Measurements from ENCODE around the gene RNF17.
"Not testable (repeated sequence)": the region's sequence is repeated elsewhere in the genome, so short reads cannot be mapped to it uniquely, and the experiment has no call there.

Gene RNF17

DNA sequence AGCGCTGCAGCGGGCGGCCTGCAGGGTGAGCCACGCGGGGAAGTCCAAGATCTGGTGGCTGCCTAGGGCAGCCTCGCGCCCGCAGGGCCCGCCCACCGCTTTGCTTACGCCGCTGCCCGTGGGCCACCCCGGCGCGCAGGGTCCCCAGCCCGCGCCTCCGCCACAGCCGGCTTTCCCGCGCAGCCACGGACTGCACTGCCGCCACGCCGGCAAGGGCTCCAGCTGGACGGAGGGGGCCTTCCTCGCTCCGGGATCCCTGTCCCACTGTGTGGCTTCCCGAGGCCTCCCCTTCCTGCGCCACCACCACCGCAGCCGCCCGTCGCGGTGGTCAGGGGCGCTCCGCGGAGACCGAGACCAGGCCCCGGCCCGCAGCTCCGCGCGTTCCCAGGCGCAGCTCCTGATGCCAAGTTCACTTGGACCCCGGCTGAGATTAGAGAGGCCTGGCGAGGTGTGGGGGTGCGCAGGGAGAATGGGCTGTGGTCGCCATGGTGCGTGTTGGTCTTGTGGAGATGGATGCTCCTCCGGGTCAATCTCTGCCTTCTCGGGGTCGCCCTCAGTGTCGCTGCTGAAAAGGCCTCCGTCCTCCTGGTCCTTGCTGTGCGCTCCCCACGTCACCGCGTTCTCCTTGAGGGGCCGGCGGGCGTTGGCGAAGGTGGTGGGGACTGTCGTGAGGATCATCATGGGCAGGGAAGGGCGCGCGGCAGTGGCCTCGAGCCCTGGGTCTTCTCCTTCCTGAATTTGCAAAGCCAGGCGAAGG is 17.9 kb upstream of the RNF17 start:
- no peak for DNase-seq (ENCODE audit: low spot score)

DNA sequence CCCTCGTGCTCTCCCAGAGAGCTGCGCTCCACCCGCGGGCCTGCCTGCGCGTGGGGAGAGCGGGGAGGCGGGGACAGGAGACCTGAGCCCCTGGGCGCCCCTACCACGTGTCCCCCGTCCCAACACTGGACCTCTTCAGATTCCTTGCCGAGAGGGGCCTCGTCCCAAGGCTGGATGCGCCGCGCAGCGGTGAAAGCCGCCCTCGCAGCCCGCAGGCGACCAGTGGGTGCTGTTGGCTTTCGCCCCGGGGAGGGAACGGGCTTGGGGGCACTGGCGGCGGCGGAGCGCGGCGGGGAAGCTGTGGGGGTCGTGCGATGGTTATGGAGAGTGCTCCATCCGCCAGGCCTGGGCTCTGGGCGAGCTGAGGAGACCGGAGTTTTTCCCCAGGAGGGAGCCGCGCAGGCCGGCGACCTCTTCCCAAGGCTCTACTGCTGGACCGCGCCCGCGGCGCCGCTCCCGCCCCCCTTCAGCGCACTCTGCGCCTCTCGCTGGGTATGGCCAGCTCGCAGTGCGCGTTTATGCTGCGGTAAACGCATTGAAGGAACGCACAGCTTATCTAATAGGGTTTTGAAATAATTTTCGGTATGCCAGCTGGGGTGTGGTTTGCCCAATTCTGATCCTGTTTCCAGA is 17.2 kb upstream of the RNF17 start:
- no peak for DNase-seq (ENCODE audit: low spot score)

- no peak for DNase-seq (ENCODE audit: low spot score)
Observed at GRCh38 chr13:24747248-24748060, 16.5 kb upstream of the RNF17 start.

DNA sequence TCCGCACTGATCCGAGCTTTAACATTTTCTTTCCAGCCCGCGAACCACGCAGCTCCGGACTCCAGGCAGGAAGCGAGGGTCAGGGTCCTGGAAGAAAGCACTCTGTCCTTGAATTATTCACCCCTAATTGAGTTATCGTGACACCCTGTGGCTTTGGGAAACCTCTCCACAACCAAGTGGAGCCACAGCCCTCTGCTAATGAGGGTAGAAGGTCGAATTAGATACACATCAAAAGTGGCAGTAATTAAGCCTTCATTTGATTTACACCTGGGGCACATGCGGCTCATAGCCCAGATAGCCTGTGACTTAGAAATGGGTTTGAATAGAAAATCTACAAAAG is 15.9 kb upstream of the RNF17 start:
- no peak for DNase-seq (ENCODE audit: low spot score)

DNA sequence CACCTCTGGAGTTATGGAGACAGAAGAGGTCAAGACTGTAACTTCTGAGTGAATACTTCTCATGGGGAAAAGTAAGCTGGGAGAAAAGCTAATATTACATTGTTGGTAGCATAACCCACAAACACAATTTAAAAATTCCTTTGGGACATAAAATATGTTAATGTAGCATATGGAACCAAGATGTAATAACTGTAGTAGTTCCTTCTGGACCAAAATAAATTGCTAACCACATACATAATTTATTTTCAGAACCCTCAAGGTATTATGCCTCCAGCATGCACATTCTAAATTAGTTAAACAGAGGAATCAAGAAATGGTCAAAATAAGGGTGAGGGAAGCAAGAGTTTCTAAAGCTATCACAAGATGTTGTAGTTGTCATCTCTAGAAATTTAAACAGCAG is 4.8 kb upstream of the RNF17 start:
- DNase-seq (ENCODE audit: low spot score), result no peak

DNA sequence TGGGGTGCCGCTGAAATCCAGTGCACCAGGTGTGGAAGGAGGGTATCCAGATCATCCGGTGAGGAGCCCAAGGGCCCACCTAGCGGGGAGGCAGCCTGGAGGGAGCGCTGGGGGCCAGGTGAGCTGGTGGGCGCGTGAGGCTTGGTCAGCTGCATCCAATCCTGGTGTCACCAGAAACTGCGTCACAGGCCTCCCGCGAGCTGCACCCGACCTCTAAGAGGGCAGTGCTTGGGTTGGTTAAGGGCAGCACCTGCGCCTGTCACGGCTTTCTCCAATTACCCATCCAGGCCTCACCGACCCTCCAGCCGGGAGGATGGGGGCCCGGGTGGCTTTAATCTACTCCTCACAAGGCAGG is 284 bp downstream of the RNF17 start:
- DNase-seq (ENCODE audit: low spot score), result no peak

DNA sequence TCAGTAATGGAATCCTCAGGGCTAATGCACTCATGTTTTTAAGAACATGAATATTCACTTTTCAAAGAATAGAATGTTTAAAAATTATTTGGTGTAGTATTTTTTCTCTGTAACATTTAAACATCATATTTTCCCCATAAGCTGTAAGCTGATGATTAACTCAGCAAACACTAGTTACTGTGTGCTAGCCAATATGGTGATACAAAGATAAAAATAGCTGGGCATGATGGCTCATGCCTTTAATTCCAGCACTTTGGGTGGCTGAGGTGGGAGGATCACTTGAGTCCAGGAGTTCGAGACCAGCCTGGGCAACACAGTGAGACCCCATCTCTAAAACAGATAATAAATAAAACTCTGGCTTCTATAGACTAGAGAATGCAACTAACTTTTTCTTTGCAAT is 13.2 kb downstream of the RNF17 start:
- DNase-seq (ENCODE audit: low spot score), result no peak

DNA sequence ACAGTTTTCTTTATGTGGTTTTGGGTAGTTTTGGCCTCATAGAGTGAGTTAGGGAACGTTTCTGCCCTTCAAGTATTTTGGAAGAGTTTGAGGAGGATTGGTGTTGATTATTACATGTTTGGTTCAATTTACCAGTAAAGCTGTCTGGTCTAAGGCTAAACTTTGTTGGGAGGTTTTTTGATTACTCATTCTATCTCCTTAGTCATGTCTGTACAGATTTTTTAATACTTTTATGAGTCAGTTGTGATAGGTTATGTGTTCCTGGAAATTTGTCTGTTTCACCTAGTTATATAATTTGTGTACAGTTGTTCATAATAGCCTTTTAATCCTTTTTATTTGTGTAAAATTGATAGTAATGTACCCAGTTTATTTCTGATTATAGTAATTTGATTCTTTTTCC is 20.4 kb downstream of the RNF17 start:
- DNase-seq (ENCODE audit: low spot score), result no peak

DNA sequence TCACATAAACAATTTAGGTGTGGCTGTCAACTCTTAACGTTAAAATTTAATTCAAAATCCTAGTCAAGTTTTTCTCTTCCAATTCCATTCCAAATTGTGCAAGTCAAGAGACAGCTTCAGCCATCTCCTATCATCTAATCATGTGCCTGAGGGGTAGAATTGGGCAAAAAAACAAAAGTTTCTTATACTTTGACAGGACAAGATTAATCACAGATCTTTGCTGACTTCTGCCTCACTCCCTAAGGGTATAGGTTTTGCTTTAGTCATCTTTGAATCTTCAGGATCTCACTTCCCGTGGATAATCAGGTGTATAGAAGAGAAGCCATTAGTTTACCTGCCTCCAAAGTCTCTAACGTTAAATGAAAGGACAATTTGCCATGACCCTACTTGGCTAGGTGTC is 24.6 kb downstream of the RNF17 start:
- DNase-seq (ENCODE audit: low spot score), result no peak

- no peak for DNase-seq (ENCODE audit: low spot score)
Observed at GRCh38 chr13:24802074-24802473, 38.1 kb downstream of the RNF17 start.

- DNase-seq (ENCODE audit: low spot score), result no peak
Observed at GRCh38 chr13:24821207-24821606, 57.2 kb downstream of the RNF17 start.

GRCh38 chr13:24822640-24823039 is 58.7 kb downstream of the RNF17 start:
- DNase-seq (ENCODE audit: low spot score), result no peak

- DNase-seq (ENCODE audit: low spot score), result not testable (repeated sequence)
Observed at GRCh38 chr13:24823122-24823710, 59.2 kb downstream of the RNF17 start.

GRCh38 chr13:24827799-24828198 is 63.8 kb downstream of the RNF17 start:
- no peak for DNase-seq (ENCODE audit: low spot score)

- no peak for DNase-seq (ENCODE audit: low spot score)
Observed at GRCh38 chr13:24834902-24835510, 71.0 kb downstream of the RNF17 start.

- not testable (repeated sequence) for DNase-seq (ENCODE audit: low spot score)
Observed at GRCh38 chr13:24837528-24837927, 73.6 kb downstream of the RNF17 start.

DNA sequence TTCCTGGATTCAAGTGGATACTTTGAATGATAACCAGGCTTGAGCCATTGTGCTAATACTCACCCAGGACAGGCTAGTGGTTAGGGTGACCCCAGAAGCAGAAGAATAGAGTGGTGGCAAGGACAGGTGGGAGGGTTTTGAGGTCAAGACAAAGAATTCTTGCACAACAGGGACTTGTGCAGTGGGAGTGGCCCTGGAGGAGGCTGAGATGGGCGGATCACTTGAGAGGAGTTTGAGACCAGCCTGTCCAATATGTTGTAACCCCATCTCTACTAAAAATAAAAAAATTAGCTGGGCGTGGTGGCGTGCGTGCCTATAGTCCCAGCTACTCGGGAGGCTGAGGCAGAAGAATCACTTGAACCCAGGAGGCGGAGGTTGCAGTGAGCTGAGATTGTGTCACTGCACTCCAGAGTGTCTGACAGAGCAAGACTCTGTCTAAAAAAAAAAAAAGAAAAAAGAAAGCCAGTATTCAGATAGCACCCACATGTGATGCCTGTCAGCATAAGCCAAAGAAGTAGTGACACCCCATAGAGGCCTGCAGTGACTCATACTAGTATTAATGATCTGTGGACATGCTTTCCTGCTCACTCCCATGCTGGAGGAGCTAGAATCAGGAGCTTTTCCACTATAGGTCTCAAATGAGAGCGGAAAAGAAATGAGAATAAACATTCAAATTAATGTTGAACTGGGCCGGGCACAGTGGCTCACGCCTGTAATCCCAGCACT is 78.7 kb downstream of the RNF17 start:
- DNase-seq (ENCODE audit: low spot score), result no peak

GRCh38 chr13:24851546-24851945 is 87.6 kb downstream of the RNF17 start:
- DNase-seq (ENCODE audit: low spot score), result no peak

- DNase-seq (ENCODE audit: low spot score), result no peak
Observed at GRCh38 chr13:24854311-24854710, 90.3 kb downstream of the RNF17 start.

DNA sequence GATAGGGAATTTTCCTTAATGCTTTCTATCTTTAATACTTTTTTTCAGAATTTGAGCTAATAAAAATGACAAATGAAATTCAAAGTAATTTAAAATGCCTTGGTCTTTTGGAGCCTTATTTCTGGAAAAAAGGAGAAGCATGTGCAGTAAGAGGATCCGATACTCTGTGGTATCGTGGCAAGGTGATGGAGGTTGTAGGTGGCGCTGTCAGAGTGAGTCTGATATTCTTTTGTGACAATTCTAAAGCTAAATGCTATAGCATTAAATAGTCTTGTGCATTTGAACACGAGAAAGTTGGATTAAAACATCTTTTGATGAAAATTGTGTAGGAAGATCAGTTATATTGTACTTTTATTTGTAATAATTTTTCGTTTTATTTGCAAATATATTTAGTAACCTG is 95.0 kb downstream of the RNF17 start:
- DNase-seq (ENCODE audit: low spot score), result no peak

DNA sequence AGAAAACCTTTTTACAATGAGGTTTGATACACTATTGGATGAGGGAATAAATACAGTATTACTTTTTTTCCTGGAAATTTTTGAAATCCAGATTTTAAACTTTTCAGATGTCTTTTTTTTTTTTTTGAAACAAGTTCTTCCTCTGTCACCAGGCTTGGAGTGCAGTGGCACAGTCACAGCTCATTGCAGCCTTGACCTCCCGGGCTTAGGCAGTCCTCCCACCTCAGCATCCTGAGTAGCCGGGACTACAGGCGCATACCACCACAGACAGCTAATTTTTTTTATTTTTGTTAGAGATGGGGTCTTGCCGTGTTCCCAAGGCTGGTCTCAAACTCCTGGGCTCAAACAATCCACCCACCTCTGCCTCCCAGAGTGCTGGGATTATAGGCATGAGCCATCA is 96.8 kb downstream of the RNF17 start:
- DNase-seq (ENCODE audit: low spot score), result no peak

All from putamen (tissue), 1 donor.